Hematopoietic multipotent progenitor cell (in vitro differentiated cells): ENCODE measurements around the gene MTIF2. TPM values are rescaled to one million over a fixed set of nuclear protein-coding genes. Genes with fewer than 3 reads are reported as not detected.
"Not testable (repeated sequence)": the region's sequence is repeated elsewhere in the genome, so short reads cannot be mapped to it uniquely, and the experiment has no call there.

Experiments
- DNase-seq, 3 donors: peaks; one replicate each; pipeline ENCODE4 v3.0.0-alpha.2; 2011 to 2015; ENCODE audit warnings: low read depth in 2 of 3, low spot score in 2 of 3
- small RNA-seq: library from RNA; depleted of rRNA; stranded (forward); fragments of <200 nt; gene quantifications from one replicate; pipeline ENCODE3, GENCODE V24; 2012
- total RNA-seq: library from RNA; depleted of rRNA; stranded (reverse); fragments of >200 nt; gene quantifications from one replicate; pipeline ENCODE4 v1.2.3, GENCODE V29; 2012

Gene MTIF2
- total RNA-seq, 1 donor, result 19.1 TPM

DNA sequence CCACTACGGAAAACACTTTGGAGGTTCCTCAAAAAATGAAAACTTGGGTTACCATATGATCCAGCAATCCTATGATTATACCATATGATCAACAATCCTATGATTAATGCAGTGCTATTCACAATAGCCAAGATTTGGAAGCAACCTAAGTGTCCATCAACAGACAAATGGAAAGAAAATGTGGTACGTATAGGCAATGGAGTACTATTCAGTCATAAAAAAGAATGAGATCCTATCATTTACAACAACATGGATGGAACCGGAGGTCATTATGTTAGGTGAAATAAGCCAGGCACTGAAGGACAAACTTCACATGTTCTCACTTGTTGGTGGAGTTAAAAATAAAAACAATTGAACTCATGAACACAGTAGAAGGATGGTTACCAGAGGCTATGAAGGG lies 64.5 kb downstream of the MTIF2 start:
- DNase-seq, result no peak

DNA sequence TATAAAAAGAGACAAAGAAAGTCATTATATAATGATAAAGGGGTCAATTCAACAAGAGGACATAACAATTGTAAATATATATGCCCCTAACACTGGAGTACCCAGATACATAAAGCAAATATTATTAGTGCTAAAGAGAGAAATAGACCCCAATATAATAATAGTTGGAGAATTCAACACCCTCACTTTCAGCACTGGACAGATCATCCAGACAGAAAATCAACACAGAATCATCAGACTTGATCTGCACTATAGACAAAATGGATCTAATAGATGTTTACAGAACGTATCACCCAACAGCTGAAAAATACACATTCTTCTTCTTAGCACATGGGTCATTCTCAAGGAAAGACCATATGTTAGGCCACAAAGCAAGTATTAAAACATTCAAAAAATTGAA lies 68.6 kb downstream of the MTIF2 start:
- no peak for DNase-seq

DNA sequence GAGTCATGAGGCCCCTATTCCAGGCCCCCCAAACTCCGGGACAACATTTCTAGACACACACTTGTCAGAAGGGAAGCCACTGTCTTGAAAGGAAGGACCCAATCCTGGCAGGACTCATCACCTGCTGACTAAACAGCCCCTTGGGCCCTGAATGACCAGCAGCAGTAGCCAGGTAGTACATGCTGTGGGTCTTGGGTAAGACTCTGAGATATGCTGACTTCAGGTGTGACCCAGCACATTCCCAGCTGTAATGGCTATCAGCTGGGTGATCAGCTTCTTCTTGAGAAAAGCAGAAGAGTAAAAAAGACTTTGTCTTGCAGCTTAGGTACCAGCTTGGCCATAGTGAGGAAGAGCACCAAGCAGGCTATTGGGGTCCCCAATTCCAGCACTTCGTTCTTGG lies 72.5 kb downstream of the MTIF2 start:
- no peak for DNase-seq

DNA sequence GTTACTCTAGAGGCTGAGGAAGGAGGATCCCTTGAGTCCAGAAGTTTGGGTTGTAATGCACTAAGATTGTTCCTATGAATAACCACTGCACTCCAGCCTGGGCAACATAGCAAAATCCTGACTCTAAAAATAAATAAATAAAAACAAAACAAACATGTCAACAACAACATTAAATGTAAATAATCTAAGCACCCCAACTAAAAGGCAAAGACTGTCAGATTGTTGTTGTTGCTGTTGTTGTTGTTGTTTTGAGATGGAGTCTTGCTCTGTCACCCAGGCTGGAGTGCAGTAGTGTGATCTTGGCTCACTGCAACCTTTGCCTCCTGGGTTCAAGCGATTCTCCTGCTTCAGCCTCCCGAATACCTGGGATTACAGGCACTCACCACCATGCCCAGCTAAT lies 77.1 kb downstream of the MTIF2 start:
- DNase-seq, result not testable (repeated sequence)

DNA sequence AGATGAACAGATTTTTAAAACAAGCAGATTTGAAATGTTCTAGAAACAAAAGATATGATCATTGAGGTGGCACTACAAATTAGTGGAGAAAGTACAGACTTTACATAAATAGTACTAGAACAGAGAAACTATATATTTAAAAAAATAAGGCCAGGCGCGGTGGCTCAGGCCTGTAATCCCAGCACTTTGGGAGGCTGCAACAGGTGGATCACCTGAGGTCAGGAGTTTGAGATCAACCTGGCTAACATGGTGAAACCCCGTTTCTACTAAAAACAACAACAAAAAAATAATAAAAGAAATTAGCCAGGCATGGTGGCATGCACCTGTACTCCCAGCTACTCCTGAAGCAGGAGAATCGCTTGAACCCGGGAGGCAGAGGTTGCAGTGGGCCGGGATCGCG lies 82.2 kb downstream of the MTIF2 start:
- DNase-seq, result not testable (repeated sequence)

Small RNA genes lying within 50 kb of the gene (small RNA-seq; reads per million reads assigned to genes)
- not detected for gene RF00019

Other genes starting within 250 kb of the MTIF2 start
- 69.2 TPM for gene RTN4, start 218.8 kb downstream of the MTIF2 start, total RNA-seq
- 3.8 TPM for gene CLHC1, start 36.9 kb downstream of the MTIF2 start, total RNA-seq
- gene RPS27A, start 36.5 kb downstream of the MTIF2 start, total RNA-seq, result 978 TPM
- gene CCDC88A, start 150.6 kb upstream of the MTIF2 start, total RNA-seq, result 47.1 TPM